K562 (cell line): ENCODE data around the gene MERTK. TPM values are rescaled to one million over a fixed set of nuclear protein-coding genes. Genes with fewer than 3 reads are reported as not detected.
A peak's percentile ranks its signal among the peaks of the same experiment; 100 is the strongest.

Source experiments
- ATAC-seq: fragments of 200-7000 bp; cut with Tn5 transposase; 3 replicates; pipeline ENCODE4 v1.9.1; 2020; ENCODE audit warnings: moderate library complexity
- BruUV-seq: library from RNA; stranded (reverse); fragments of 400-500 nt; replicated peaks from 2 replicates; lab custom pipeline; 2021; lab: Mats Ljungman, UMichigan
- CTCF ChIA-PET: fragments of 300-600 bp; formaldehyde crosslinking; extraction: SDS; loops from one replicate; lab custom pipeline; 2021; ENCODE audit warnings: low intra/inter-chr PET ratio; lab: Yijun Ruan, JAX
- POLR2A ChIA-PET: fragments of 300-600, 350-650 bp; sonication (Branson Sonifier 250); formaldehyde crosslinking; extraction: SDS; loops from one replicate; lab custom pipeline; 2021; ENCODE audit warnings: antibody characterized with exemption, inconsistent platforms; lab: Yijun Ruan, JAX
- DNase-seq, 4 experiments: peaks; one replicate each; pipeline versions ENCODE4 v3.0.0 to v3.0.0-alpha.2; 2011 to 2018; ENCODE audit warnings: low spot score in 3 of 4, mixed read lengths in 3 of 4; ENCODE audit errors: extremely low read depth in 1 of 4
- FAIRE-seq: peaks from 2 replicates; lab custom pipeline; 2011; peaks lifted over from hg19 to GRCh38; lab: Jason Lieb, UNC
- H2AFZ ChIP-seq: 2 replicates; pipeline ENCODE4 v1.6.0; 2011; ENCODE audit warnings: low read depth, low read length, control low read depth, inconsistent platforms
- H3K27ac ChIP-seq: fragments of 200-600 bp; 3 replicates; pipeline ENCODE4 v1.8.0; 2011; ENCODE audit warnings: low read depth, mild to moderate bottlenecking, control low read depth, inconsistent platforms, low read length, moderate library complexity, mixed read lengths; ENCODE audit errors: extremely low read depth
- H3K27me3 ChIP-seq, 2 experiments: fragments of 300-600 bp in 1 of 2; 2 replicates in 1 of 2; 3 replicates in 1 of 2; pipeline versions ENCODE4 v1.6.0 to v1.8.0; 2011; ENCODE audit warnings: inconsistent platforms in 2 of 2, low read length in 2 of 2, mild to moderate bottlenecking in 1 of 2, mixed read lengths in 1 of 2, moderate library complexity in 1 of 2; ENCODE audit not compliant: control insufficient read depth in 2 of 2, insufficient read depth in 2 of 2
- H3K36me3 ChIP-seq: fragments of 300-600 bp; 3 replicates; pipeline ENCODE4 v1.8.0; 2011; ENCODE audit warnings: mild to moderate bottlenecking, low read length, inconsistent platforms; ENCODE audit not compliant: control insufficient read depth, insufficient read depth
- H3K4me1 ChIP-seq, 2 experiments: fragments of 200-600 bp in 1 of 2; replicated peaks in 1 of 2; 2 replicates in 1 of 2; 3 replicates in 1 of 2; pipeline versions ENCODE4 v1.5.1 to v1.8.0; 2011; ENCODE audit warnings: inconsistent platforms in 2 of 2, low read length in 2 of 2, mild to moderate bottlenecking in 1 of 2, mixed read lengths in 1 of 2, moderate library complexity in 1 of 2; ENCODE audit not compliant: control insufficient read depth in 2 of 2, insufficient read depth in 2 of 2
- H3K4me2 ChIP-seq: 2 replicates; pipeline ENCODE4 v1.6.1; 2011; ENCODE audit warnings: low read length, control low read depth, inconsistent platforms, mixed read lengths; ENCODE audit not compliant: insufficient read depth
- H3K4me3 ChIP-seq: fragments of 200-600 bp; sonication (generic), shearing (Covaris generic); 2 replicates; pipeline ENCODE4 v1.5.1; 2016; ENCODE audit warnings: control low read depth, inconsistent platforms
- H3K79me2 ChIP-seq: fragments of 200-600 bp; 3 replicates; pipeline ENCODE4 v1.8.0; 2011; ENCODE audit warnings: low read length, inconsistent platforms; ENCODE audit not compliant: control insufficient read depth, insufficient read depth
- H3K9ac ChIP-seq, 2 experiments: 2 replicates each; pipeline versions ENCODE4 v1.6.0 to v1.6.1; 2011; ENCODE audit warnings: low read depth in 2 of 2, low read length in 2 of 2, control low read depth in 1 of 2, inconsistent platforms in 1 of 2, mild to moderate bottlenecking in 1 of 2, mixed read lengths in 1 of 2; ENCODE audit not compliant: insufficient read depth in 1 of 2
- H3K9me1 ChIP-seq: one replicate; pipeline ENCODE4 v1.6.0; 2011; ENCODE audit warnings: inconsistent platforms, mild to moderate bottlenecking, low read length, moderate library complexity; ENCODE audit not compliant: control insufficient read depth, insufficient read depth
- H3K9me3 ChIP-seq: replicated peaks from 2 replicates; pipeline ENCODE4 v1.5.1; 2011; ENCODE audit warnings: low read depth, low read length, inconsistent platforms; ENCODE audit not compliant: control insufficient read depth, insufficient read depth
- H4K20me1 ChIP-seq: replicated peaks from 2 replicates; pipeline ENCODE4 v1.6.1; 2011; ENCODE audit warnings: low read length, inconsistent platforms, mixed read lengths; ENCODE audit not compliant: control insufficient read depth, insufficient read depth
- BRF1 ChIP-seq: IDR thresholded peaks from 3 replicates; pipeline ENCODE4 v1.6.1; 2011; ENCODE audit warnings: borderline replicate concordance, mild to moderate bottlenecking; ENCODE audit not compliant: insufficient read length; ENCODE audit errors: extremely low read depth
- CHAMP1 ChIP-seq: fragments of 450-650 bp; IDR thresholded peaks from 2 replicates; pipeline ENCODE4 v1.6.1; 2016; ENCODE audit warnings: mild to moderate bottlenecking
- DEAF1 ChIP-seq: fragments of 450-650 bp; formaldehyde crosslinking; IDR thresholded peaks from 2 replicates; pipeline ENCODE4 v1.4.0; 2020; ENCODE audit warnings: mild to moderate bottlenecking, moderate library complexity
- MCM3 ChIP-seq: fragments of 450-650 bp; IDR thresholded peaks from 2 replicates; pipeline ENCODE4 v1.6.1; 2016
- NR0B1 ChIP-seq: fragments of 450-650 bp; IDR thresholded peaks from one replicate; pipeline ENCODE4 v1.6.1; 2018; ENCODE audit warnings: mild to moderate bottlenecking, moderate library complexity; ENCODE audit not compliant: partially characterized antibody
- SMAD4 ChIP-seq: fragments of 250-450 bp; sonication (Bioruptor Pico); conservative IDR thresholded peaks from 2 replicates; pipeline ENCODE4 v1.8.0; 2021; ENCODE audit warnings: inconsistent platforms, mild to moderate bottlenecking, moderate library complexity
- USF1 ChIP-seq: sonication (generic); formaldehyde crosslinking; IDR thresholded peaks from 2 replicates; pipeline ENCODE4 v1.9.0; 2022; ENCODE audit warnings: mild to moderate bottlenecking, missing genetic modification reagents
- ZNF431 ChIP-seq: sonication (generic); formaldehyde crosslinking; IDR thresholded peaks from 2 replicates; pipeline ENCODE4 v1.8.0; 2022; ENCODE audit warnings: mild to moderate bottlenecking, missing genetic modification reagents
- WGBS: fragments of 100-300 bp; shearing (Covaris generic); methylation state at CpG from one replicate; pipeline ENCODE4 v1.1.6; 2016; ENCODE audit warnings: low coverage, mixed read lengths; ENCODE audit not compliant: insufficient coverage; ENCODE audit errors: missing lambda C conversion rate; 5-methylcytosine and 5-hydroxymethylcytosine counted together
- in situ Hi-C: fragments of 300-500 bp; cut with MboI; formaldehyde crosslinking; loops from 4 replicates; pipeline ENCODE4 v1.15.0; 2018; ENCODE audit warnings: inconsistent platforms, mixed read lengths
- intact Hi-C: fragments of 100-400 bp; cut with micrococcal nuclease; formaldehyde crosslinking; loops from 2 replicates; pipeline ENCODE4 v1.14.2; 2022
- polyA plus RNA-seq, 8 experiments: library from polyadenylated mRNA; depleted of rRNA in 4 of 8; stranded (reverse) in 5 of 8; unstranded in 3 of 8; fragments of >200 nt; fragmentation: Nextera tagmentation in 2 of 8; fragmentation: Illumina TruSeq in 1 of 8; extraction: Ambion mirVana in 2 of 8; extraction: Trizol in 1 of 8; gene quantifications; 2 replicates each; pipeline versions ENCODE4 v1.2.1 to v1.2.3, GENCODE V29; 2011 to 2014; ENCODE audit warnings: inconsistent platforms in 1 of 8, missing spikeins in 1 of 8
- total RNA-seq, 7 experiments: library from RNA; depleted of rRNA in 6 of 7; stranded (reverse); fragments of >200 nt in 6 of 7; fragmentation: Illumina TruSeq in 2 of 7; extraction: Trizol in 2 of 7; gene quantifications; 2 replicates each; pipeline versions ENCODE4 v1.2.1 to v1.2.3, GENCODE V29; 2011 to 2021; ENCODE audit warnings: low replicate concordance in 1 of 7

Gene MERTK
- total and polyA plus RNA-seq, 9 of the 15 experiments (the other 6 are each of a cell fraction or from before 2014, with no cell fraction given): 0.23 to 1.6 (median 0.74) TPM

- no peaks in the 10 kb centered on the region for H3K9me1 ChIP-seq
- BruUV-seq: no TSS peak
Measured at GRCh38 chr2:111985514-111985913, 87.1 kb downstream of the MERTK start.

More at GRCh38 chr2:111985514-111985913, 87.1 kb downstream of the MERTK start:
- ChIA-PET CTCF (interaction anchor here (0.5 kb wide), 1 partner anchor 59 kb away, joined by 3 read pairs; no protein-coding TSS in a partner anchor), POLR2A (no interaction called here)
- H3K4me3 ChIP-seq: no peak overlapping the region
- intact Hi-C loops (no loop called here), in situ Hi-C loops (no loop called here)
- no peaks in the 10 kb centered on the region for H3K79me2 ChIP-seq
- no peaks in the 10 kb centered on the region for H3K36me3 ChIP-seq
- ATAC-seq (no peak), FAIRE-seq (no peak), DNase-seq (no peak)
- no peak overlapping the region for H2AFZ ChIP-seq
- H3K4me1 ChIP-seq: peaks cover 0 to 14% of the 10 kb centered on the region in 2 experiments; a peak in 3 of 5 replicates
- no peak overlapping the region for H3K9ac ChIP-seq
- H4K20me1 ChIP-seq: no peaks in the 10 kb centered on the region
- WGBS: 53% methylated on average over 4 of the region's 4 CpGs
- no peak overlapping the region for H3K27ac ChIP-seq
- no peaks in the 10 kb centered on the region for H3K27me3 ChIP-seq
- no peaks in the 10 kb centered on the region for H3K9me3 ChIP-seq
- TF ChIP-seq NR0B1 (no peak), BRF1 (no peak), SMAD4 (CRISPR knock-in tag) (no peak), DEAF1 (CRISPR knock-in tag) (no peak), CHAMP1 (no peak), MCM3 (no peak), ZNF431 (peak; percentile 93), USF1 (CRISPR knock-in tag) (no peak)
- no peak overlapping the region for H3K4me2 ChIP-seq
